ENCODE results near the gene RAPGEF6. TPM values are rescaled to one million over a fixed set of nuclear protein-coding genes. Genes with fewer than 3 reads are reported as not detected.
"Not testable (repeated sequence)": the region's sequence is repeated elsewhere in the genome, so short reads cannot be mapped to it uniquely, and the experiment has no call there.

The RAPGEF6 gene
- total RNA-seq, 1 donor = 15.6 TPM

- Histone ChIP-seq H3K27me3 (ENCODE audit: insufficient read depth, low read length) (no peaks in the 10 kb centered on the region), H4K20me1 (ENCODE audit: insufficient read depth, low read length) (no peaks in the 10 kb centered on the region), H3K4me3 (ENCODE audit: insufficient read depth, low read length) (no peak overlapping the region), H2AFZ (ENCODE audit: low read length) (peak overlapping the region; percentile 2), H3K36me3 (ENCODE audit: insufficient read depth, low read length) (no peaks in the 10 kb centered on the region), H3K79me2 (ENCODE audit: insufficient read depth, low read length) (peaks cover 98% of the 10 kb centered on the region), H3K4me2 (ENCODE audit: insufficient read depth, low read length) (peak overlapping the region; percentile 50), H3K27ac (ENCODE audit: low read depth, low read length) (peak overlapping the region; percentile 59), H3K4me1 (ENCODE audit: insufficient read depth, low read length) (peaks cover 39% of the 10 kb centered on the region), H3K9me3 (ENCODE audit: low read depth, low read length) (no peaks in the 10 kb centered on the region)
- no peak for TF ChIP-seq CTCF (IDR thresholded peaks at IDR 0.05; ENCODE audit: extremely low read depth, low read depth, low read length)
- peak; percentile 49 for DNase-seq (ENCODE audit: insufficient read length, low spot score, missing footprints)
Measured at GRCh38 chr5:131627207-131627865, 7.7 kb downstream of the RAPGEF6 start.

- H3K4me1 ChIP-seq (ENCODE audit: insufficient read depth, low read length) = peaks cover 10% of the 10 kb centered on the region
- no peaks in the 10 kb centered on the region for H3K36me3 ChIP-seq (ENCODE audit: insufficient read depth, low read length)
- no peak overlapping the region for H2AFZ ChIP-seq (ENCODE audit: low read length)
- H3K4me2 ChIP-seq (ENCODE audit: insufficient read depth, low read length) = no peak overlapping the region
- no peak overlapping the region for H3K27ac ChIP-seq (ENCODE audit: low read depth, low read length)
- H4K20me1 ChIP-seq (ENCODE audit: insufficient read depth, low read length) = peaks cover 3% of the 10 kb centered on the region
- H3K79me2 ChIP-seq (ENCODE audit: insufficient read depth, low read length) = peaks cover 96% of the 10 kb centered on the region
- no peak overlapping the region for H3K4me3 ChIP-seq (ENCODE audit: insufficient read depth, low read length)
- TF ChIP-seq CTCF (IDR thresholded peaks at IDR 0.05; ENCODE audit: extremely low read depth, low read depth, low read length) = no peak
- peak; percentile 53 for DNase-seq (ENCODE audit: insufficient read length, low spot score, missing footprints)
- H3K27me3 ChIP-seq (ENCODE audit: insufficient read depth, low read length) = no peaks in the 10 kb centered on the region
- H3K9me3 ChIP-seq (ENCODE audit: low read depth, low read length) = no peaks in the 10 kb centered on the region
Measured at GRCh38 chr5:131622633-131623032, 12.4 kb downstream of the RAPGEF6 start.

GRCh38 chr5:131621164-131621563 is 13.9 kb downstream of the RAPGEF6 start:
- not testable (repeated sequence) for H2AFZ ChIP-seq (ENCODE audit: low read length); H3K36me3 ChIP-seq (ENCODE audit: insufficient read depth, low read length); H3K4me3 ChIP-seq (ENCODE audit: insufficient read depth, low read length); DNase-seq (ENCODE audit: insufficient read length, low spot score, missing footprints); H4K20me1 ChIP-seq (ENCODE audit: insufficient read depth, low read length); H3K27ac ChIP-seq (ENCODE audit: low read depth, low read length); H3K9me3 ChIP-seq (ENCODE audit: low read depth, low read length); H3K27me3 ChIP-seq (ENCODE audit: insufficient read depth, low read length); H3K4me2 ChIP-seq (ENCODE audit: insufficient read depth, low read length); H3K4me1 ChIP-seq (ENCODE audit: insufficient read depth, low read length)
- peaks cover 93% of the 10 kb centered on the region for H3K79me2 ChIP-seq (ENCODE audit: insufficient read depth, low read length)

- no peak for DNase-seq (ENCODE audit: insufficient read length, low spot score, missing footprints)
Measured at GRCh38 chr5:131619102-131619501, 15.9 kb downstream of the RAPGEF6 start.

More at GRCh38 chr5:131619102-131619501, 15.9 kb downstream of the RAPGEF6 start:
- no peak for TF ChIP-seq CTCF (IDR thresholded peaks at IDR 0.05; ENCODE audit: extremely low read depth, low read depth, low read length)
- H3K4me3 ChIP-seq (ENCODE audit: insufficient read depth, low read length) = no peak overlapping the region
- H3K79me2 ChIP-seq (ENCODE audit: insufficient read depth, low read length) = peaks cover 93% of the 10 kb centered on the region
- no peak overlapping the region for H3K27ac ChIP-seq (ENCODE audit: low read depth, low read length)
- H4K20me1 ChIP-seq (ENCODE audit: insufficient read depth, low read length) = peaks cover 3% of the 10 kb centered on the region
- peaks cover 7% of the 10 kb centered on the region for H3K4me1 ChIP-seq (ENCODE audit: insufficient read depth, low read length)
- H3K27me3 ChIP-seq (ENCODE audit: insufficient read depth, low read length) = no peaks in the 10 kb centered on the region
- no peaks in the 10 kb centered on the region for H3K9me3 ChIP-seq (ENCODE audit: low read depth, low read length)
- no peaks in the 10 kb centered on the region for H3K36me3 ChIP-seq (ENCODE audit: insufficient read depth, low read length)
- H2AFZ ChIP-seq (ENCODE audit: low read length) = no peak overlapping the region
- no peak overlapping the region for H3K4me2 ChIP-seq (ENCODE audit: insufficient read depth, low read length)

All from osteoblast (primary cell).